Upper lobe of left lung (tissue), 4 donors: ENCODE measurements around the gene PRAMEF33.
"Not testable (repeated sequence)": the region's sequence is repeated elsewhere in the genome, so short reads cannot be mapped to it uniquely, and the experiment has no call there.

Source experiments
- EP300 ChIP-seq, 4 donors: sonication (generic); formaldehyde crosslinking; IDR thresholded peaks; one replicate each; pipeline ENCODE4 v1.5.1; 2017; ENCODE audit warnings: antibody characterized with exemption in 4 of 4, control low read depth in 2 of 4
- POLR2A ChIP-seq, 4 donors: fragments of 450-650 bp; IDR thresholded peaks; one replicate each; pipeline ENCODE4 v1.5.1; 2016 to 2017; ENCODE audit warnings: antibody characterized with exemption in 4 of 4, mild to moderate bottlenecking in 2 of 4
- TF ChIP-seq, protein P1 (sequence below), 6 experiments: fragments of 450-650 bp in 4 of 6; fragments of 200-600 bp in 2 of 6; sonication (generic) in 2 of 6; IDR thresholded peaks; one replicate each; pipeline ENCODE4 v1.5.1; 2016 to 2019; ENCODE audit warnings: antibody characterized with exemption in 6 of 6

GRCh38 chr1:13353476-13353875, 50.1 kb downstream of the PRAMEF33 start:
- TF ChIP-seq, protein P1, sequence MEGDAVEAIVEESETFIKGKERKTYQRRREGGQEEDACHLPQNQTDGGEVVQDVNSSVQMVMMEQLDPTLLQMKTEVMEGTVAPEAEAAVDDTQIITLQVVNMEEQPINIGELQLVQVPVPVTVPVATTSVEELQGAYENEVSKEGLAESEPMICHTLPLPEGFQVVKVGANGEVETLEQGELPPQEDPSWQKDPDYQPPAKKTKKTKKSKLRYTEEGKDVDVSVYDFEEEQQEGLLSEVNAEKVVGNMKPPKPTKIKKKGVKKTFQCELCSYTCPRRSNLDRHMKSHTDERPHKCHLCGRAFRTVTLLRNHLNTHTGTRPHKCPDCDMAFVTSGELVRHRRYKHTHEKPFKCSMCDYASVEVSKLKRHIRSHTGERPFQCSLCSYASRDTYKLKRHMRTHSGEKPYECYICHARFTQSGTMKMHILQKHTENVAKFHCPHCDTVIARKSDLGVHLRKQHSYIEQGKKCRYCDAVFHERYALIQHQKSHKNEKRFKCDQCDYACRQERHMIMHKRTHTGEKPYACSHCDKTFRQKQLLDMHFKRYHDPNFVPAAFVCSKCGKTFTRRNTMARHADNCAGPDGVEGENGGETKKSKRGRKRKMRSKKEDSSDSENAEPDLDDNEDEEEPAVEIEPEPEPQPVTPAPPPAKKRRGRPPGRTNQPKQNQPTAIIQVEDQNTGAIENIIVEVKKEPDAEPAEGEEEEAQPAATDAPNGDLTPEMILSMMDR (IDR thresholded peaks at IDR 0.05): not testable (repeated sequence)
- not testable (repeated sequence) for TF ChIP-seq POLR2A, EP300 (IDR thresholded peaks at IDR 0.05)
